Esophagus muscularis mucosa (tissue), 2 donors: Measurements from ENCODE around the gene FBLN1.

ENCODE experiments used
- EP300 ChIP-seq: sonication (generic); formaldehyde crosslinking; IDR thresholded peaks from one replicate; pipeline ENCODE4 v1.6.1; 2017; ENCODE audit warnings: antibody characterized with exemption
- POLR2A ChIP-seq: fragments of 450-650 bp; IDR thresholded peaks from one replicate; pipeline ENCODE4 v1.6.1; 2017; ENCODE audit warnings: antibody characterized with exemption, moderate library complexity, mild to moderate bottlenecking, low read depth

GRCh38 chr22:45483319-45483718 lies 19.4 kb upstream of the FBLN1 start:
- no peak for TF ChIP-seq POLR2A
- TF ChIP-seq EP300 = no peak
